Right atrium auricular region (tissue), 2 donors: ENCODE measurements around the gene BEAN1. TPM values are rescaled to one million over a fixed set of nuclear protein-coding genes. Genes with fewer than 3 reads are reported as not detected.

Source experiments
- DNase-seq: peaks from one replicate; pipeline ENCODE4 v3.0.0-alpha.2; 2019; ENCODE audit warnings: low spot score
- H3K27ac ChIP-seq, 2 donors: fragments of 200-600 bp; sonication (generic); 1 replicate in 1 of 2; 2 replicates in 1 of 2; pipeline ENCODE4 v1.5.1; 2016 to 2019
- H3K27me3 ChIP-seq, 2 donors: fragments of 200-600 bp; sonication (generic); one replicate each; pipeline versions ENCODE4 v1.5.1 to v1.6.0; 2017 to 2019
- H3K36me3 ChIP-seq: fragments of 200-600 bp; sonication (generic); one replicate; pipeline ENCODE4 v1.5.1; 2016
- H3K4me1 ChIP-seq, 2 donors: fragments of 200-600 bp; sonication (generic); one replicate each; pipeline versions ENCODE4 v1.5.1 to v1.6.0; 2017 to 2019
- H3K4me3 ChIP-seq, 2 donors: fragments of 200-600 bp; sonication (generic); 1 replicate in 1 of 2; 2 replicates in 1 of 2; pipeline ENCODE4 v1.5.1; 2017 to 2019; ENCODE audit warnings: mild to moderate bottlenecking in 1 of 2, moderate library complexity in 1 of 2
- H3K9me3 ChIP-seq, 2 donors: fragments of 200-600 bp; sonication (generic); one replicate each; pipeline ENCODE4 v1.5.1; 2019
- total RNA-seq, 2 donors: library from RNA; depleted of rRNA; stranded (reverse); fragments of >200 nt; gene quantifications; one replicate each; pipeline ENCODE4 v1.1.0, GENCODE V29; 2016
- TF ChIP-seq, protein P1 (sequence below), 2 donors: fragments of 200-600 bp; sonication (generic); IDR thresholded peaks; one replicate each; pipeline ENCODE4 v1.5.1; 2019; ENCODE audit warnings: antibody characterized with exemption in 2 of 2

Gene BEAN1
- total RNA-seq, 2 donors from 2014 or later, result 0.48 to 0.75 TPM

DNA sequence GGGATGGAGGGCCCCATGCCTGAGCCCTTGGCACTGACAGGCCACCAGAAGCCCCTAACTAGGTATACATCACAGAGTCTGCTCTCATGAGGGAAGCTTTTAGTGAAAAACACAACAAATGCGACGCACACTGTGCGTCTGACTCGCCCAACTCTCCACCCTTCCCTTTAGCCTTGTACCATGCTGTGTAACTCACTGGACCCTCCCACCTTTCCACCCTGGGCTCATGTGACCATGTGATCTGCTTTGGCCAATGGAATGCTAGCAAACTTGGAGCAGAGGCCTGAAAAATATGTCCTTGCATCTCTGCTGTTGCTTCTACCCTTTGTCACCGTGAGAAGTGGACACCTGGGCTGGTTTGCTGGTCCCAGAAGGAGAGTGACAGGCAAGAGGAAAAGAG, 101.2 kb downstream of the BEAN1 start:
- Histone ChIP-seq H3K9me3 (no peaks in the 10 kb centered on the region), H3K36me3 (peaks cover 61% of the 10 kb centered on the region), H3K27me3 (no peaks in the 10 kb centered on the region), H3K27ac (no peak overlapping the region), H3K4me3 (no peak overlapping the region), H3K4me1 (peaks cover 0 to 9% of the 10 kb centered on the region in 2 donors)
- TF ChIP-seq, protein P1, sequence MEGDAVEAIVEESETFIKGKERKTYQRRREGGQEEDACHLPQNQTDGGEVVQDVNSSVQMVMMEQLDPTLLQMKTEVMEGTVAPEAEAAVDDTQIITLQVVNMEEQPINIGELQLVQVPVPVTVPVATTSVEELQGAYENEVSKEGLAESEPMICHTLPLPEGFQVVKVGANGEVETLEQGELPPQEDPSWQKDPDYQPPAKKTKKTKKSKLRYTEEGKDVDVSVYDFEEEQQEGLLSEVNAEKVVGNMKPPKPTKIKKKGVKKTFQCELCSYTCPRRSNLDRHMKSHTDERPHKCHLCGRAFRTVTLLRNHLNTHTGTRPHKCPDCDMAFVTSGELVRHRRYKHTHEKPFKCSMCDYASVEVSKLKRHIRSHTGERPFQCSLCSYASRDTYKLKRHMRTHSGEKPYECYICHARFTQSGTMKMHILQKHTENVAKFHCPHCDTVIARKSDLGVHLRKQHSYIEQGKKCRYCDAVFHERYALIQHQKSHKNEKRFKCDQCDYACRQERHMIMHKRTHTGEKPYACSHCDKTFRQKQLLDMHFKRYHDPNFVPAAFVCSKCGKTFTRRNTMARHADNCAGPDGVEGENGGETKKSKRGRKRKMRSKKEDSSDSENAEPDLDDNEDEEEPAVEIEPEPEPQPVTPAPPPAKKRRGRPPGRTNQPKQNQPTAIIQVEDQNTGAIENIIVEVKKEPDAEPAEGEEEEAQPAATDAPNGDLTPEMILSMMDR (IDR thresholded peaks at IDR 0.05), result no peak
- DNase-seq, result no peak

DNA sequence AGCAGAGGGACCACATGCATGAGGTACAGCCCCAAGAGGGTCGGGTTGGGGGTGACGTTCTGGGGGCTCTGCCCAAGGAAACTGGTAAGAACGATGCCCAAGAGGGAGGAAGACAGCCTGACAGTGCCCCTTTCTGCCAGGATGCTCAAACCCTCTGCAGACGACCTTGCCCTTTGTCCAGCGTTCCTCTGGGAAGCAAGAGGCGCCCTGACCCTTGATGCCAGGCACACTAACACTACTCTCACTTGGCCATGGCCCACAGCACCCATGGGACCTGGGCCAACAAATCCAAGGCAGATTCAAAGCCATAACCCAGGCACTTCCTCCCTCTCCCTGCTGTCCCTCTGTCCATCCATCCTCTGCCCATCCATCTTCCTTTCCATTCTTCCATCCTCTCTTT, 102.4 kb downstream of the BEAN1 start:
- Histone ChIP-seq H3K27ac (no peak overlapping the region), H3K36me3 (peaks cover 61% of the 10 kb centered on the region), H3K9me3 (no peaks in the 10 kb centered on the region), H3K27me3 (no peaks in the 10 kb centered on the region), H3K4me3 (no peak overlapping the region), H3K4me1 (peaks cover 0 to 6% of the 10 kb centered on the region in 2 donors)
- TF ChIP-seq, protein P1 (IDR thresholded peaks at IDR 0.05), result no peak
- DNase-seq, result no peak

Other genes with a start within 250 kb of the BEAN1 start
- 10 to 100 TPM; 47.4 to 58.0 TPM for gene CDH5, start 60.6 kb upstream of the BEAN1 start, total RNA-seq
- 10 to 100 TPM; 20.7 to 24.5 TPM for gene TK2, start 122.8 kb downstream of the BEAN1 start, total RNA-seq
- 10 to 100 TPM; 11.5 to 22.5 TPM for gene CKLF, start 125.3 kb downstream of the BEAN1 start, total RNA-seq
- 1 to 10 TPM in 1 of 2 donors, not detected in 1; 1.6 TPM for gene CMTM1, start 139.1 kb downstream of the BEAN1 start, total RNA-seq
- gene CMTM2, start 152.2 kb downstream of the BEAN1 start, total RNA-seq, result not detected
- gene CMTM3, start 177.4 kb downstream of the BEAN1 start, total RNA-seq, result 10 to 100 TPM; 15.6 to 26.2 TPM